Glutamatergic neuron (in vitro differentiated cells): ENCODE data around the gene CXCL6. TPM values are rescaled to one million over a fixed set of nuclear protein-coding genes. Genes with fewer than 3 reads are reported as not detected.

ENCODE experiments used
- DNase-seq: peaks from one replicate; pipeline ENCODE4 v3.0.0; 2022
- H3K27ac Mint-ChIP-seq: one replicate; pipeline ENCODE4 v1.8.0; 2020; ENCODE audit warnings: mild to moderate bottlenecking, mixed read lengths, inconsistent platforms; ENCODE audit not compliant: unreplicated experiment
- H3K27me3 Mint-ChIP-seq: one replicate; pipeline ENCODE4 v1.8.0; 2020; ENCODE audit warnings: mild to moderate bottlenecking, moderate library complexity, mixed read lengths, inconsistent platforms; ENCODE audit not compliant: unreplicated experiment
- H3K36me3 Mint-ChIP-seq: one replicate; pipeline ENCODE4 v1.8.0; 2020; ENCODE audit warnings: mild to moderate bottlenecking, mixed read lengths, inconsistent platforms; ENCODE audit not compliant: unreplicated experiment
- H3K4me1 Mint-ChIP-seq: one replicate; pipeline ENCODE4 v1.8.0; 2020; ENCODE audit warnings: mild to moderate bottlenecking, low read depth, mixed read lengths, inconsistent platforms; ENCODE audit not compliant: unreplicated experiment
- H3K4me3 Mint-ChIP-seq: one replicate; pipeline ENCODE4 v1.8.0; 2020; ENCODE audit warnings: mild to moderate bottlenecking, mixed read lengths, inconsistent platforms; ENCODE audit not compliant: unreplicated experiment
- H3K9me3 Mint-ChIP-seq: one replicate; pipeline ENCODE4 v1.8.0; 2020; ENCODE audit warnings: mild to moderate bottlenecking, moderate library complexity, mixed read lengths, inconsistent platforms; ENCODE audit not compliant: unreplicated experiment
- CTCF ChIP-seq: fragments of 200-600 bp; sonication (generic); IDR thresholded peaks from one replicate; pipeline ENCODE4 v1.5.0; 2021; ENCODE audit not compliant: partially characterized antibody, unreplicated experiment
- total RNA-seq: library from RNA; stranded (reverse); fragmentation: NEBNext Ultra II Directional; extraction: Animal tissue kit (Norgen Biotek cat#: 25700); gene quantifications from one replicate; pipeline ENCODE4 v1.2.1, GENCODE V29; 2021; ENCODE audit not compliant: unreplicated experiment

CXCL6 gene
- total RNA-seq, 1 donor from 2014 or later: not detected

- Mint-ChIP-seq H3K27ac (no peak overlapping the region), H3K27me3 (no peaks in the 10 kb centered on the region), H3K4me1 (no peaks in the 10 kb centered on the region), H3K36me3 (no peaks in the 10 kb centered on the region), H3K4me3 (no peak overlapping the region), H3K9me3 (no peaks in the 10 kb centered on the region)
- DNase-seq: no peak
- no peak for TF ChIP-seq CTCF
Measured at GRCh38 chr4:73852771-73853170, 16.3 kb downstream of the CXCL6 start.

GRCh38 chr4:73853246-73853704, 16.8 kb downstream of the CXCL6 start, which contains the start of gene PF4V1:
TSS of gene PF4V1 (plus strand) at chr4:73853296. CDS start at chr4:73853363, 67 bp downstream.
- H3K4me3 Mint-ChIP-seq: no peak within 1 kb of the TSS
- H3K4me1 Mint-ChIP-seq: no peaks in the 10 kb centered on the region
- no peak for TF ChIP-seq CTCF
- H3K27ac Mint-ChIP-seq: no peak within 1 kb of the TSS
- no peaks in the 10 kb centered on the region for H3K27me3 Mint-ChIP-seq
- H3K36me3 Mint-ChIP-seq: no peaks in the 10 kb centered on the region
- H3K9me3 Mint-ChIP-seq: no peaks in the 10 kb centered on the region
- DNase-seq: no peak

GRCh38 chr4:73853718-73854473, 17.4 kb downstream of the CXCL6 start:
- H3K4me1 Mint-ChIP-seq: no peaks in the 10 kb centered on the region
- no peak overlapping the region for H3K4me3 Mint-ChIP-seq
- H3K27ac Mint-ChIP-seq: no peak overlapping the region
- no peak for DNase-seq
- H3K27me3 Mint-ChIP-seq: no peaks in the 10 kb centered on the region
- TF ChIP-seq CTCF: no peak
- H3K9me3 Mint-ChIP-seq: no peaks in the 10 kb centered on the region
- H3K36me3 Mint-ChIP-seq: no peaks in the 10 kb centered on the region

- Mint-ChIP-seq H3K9me3 (no peaks in the 10 kb centered on the region), H3K4me1 (no peaks in the 10 kb centered on the region), H3K27ac (no peak overlapping the region), H3K4me3 (no peak overlapping the region), H3K27me3 (no peaks in the 10 kb centered on the region), H3K36me3 (no peaks in the 10 kb centered on the region)
- no peak for DNase-seq
- TF ChIP-seq CTCF: no peak
Measured at GRCh38 chr4:73855406-73855805, 18.9 kb downstream of the CXCL6 start.

GRCh38 chr4:73856518-73856917, 20.0 kb downstream of the CXCL6 start:
- H3K9me3 Mint-ChIP-seq: no peaks in the 10 kb centered on the region
- no peak overlapping the region for H3K4me3 Mint-ChIP-seq
- no peaks in the 10 kb centered on the region for H3K4me1 Mint-ChIP-seq
- DNase-seq: no peak
- no peaks in the 10 kb centered on the region for H3K27me3 Mint-ChIP-seq
- no peak for TF ChIP-seq CTCF
- H3K27ac Mint-ChIP-seq: no peak overlapping the region
- no peaks in the 10 kb centered on the region for H3K36me3 Mint-ChIP-seq
